ENCODE results near the gene CDHR3.
A peak's percentile ranks its signal among the peaks of the same experiment; 100 is the strongest.

CDHR3 gene

DNA sequence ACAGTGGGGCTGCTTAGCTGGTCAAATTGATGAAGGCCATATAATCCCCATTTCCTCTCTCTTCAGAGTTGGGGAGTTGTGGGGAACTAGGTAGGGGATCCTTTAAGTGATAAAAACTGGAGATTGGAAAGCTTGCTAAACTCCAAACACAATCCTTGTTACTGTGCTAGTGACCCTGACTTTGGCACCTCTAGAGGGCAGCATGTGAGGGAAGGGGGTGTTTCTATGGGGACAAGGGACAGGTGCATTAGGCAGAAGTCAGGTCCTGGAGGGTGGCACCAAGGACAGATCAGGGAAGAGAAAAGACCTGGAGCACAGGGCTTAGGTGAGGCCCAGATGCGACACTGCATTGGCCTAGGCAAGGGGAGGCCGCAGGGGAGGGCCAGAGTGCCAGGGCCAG lies 66.9 kb downstream of the CDHR3 start:
- DNase-seq = no peak

GRCh38 chr7:106031300-106032035 lies 68.4 kb downstream of the CDHR3 start:
- no peak for DNase-seq

GRCh38 chr7:106032295-106032694 lies 69.2 kb downstream of the CDHR3 start:
- no peak for DNase-seq

DNA sequence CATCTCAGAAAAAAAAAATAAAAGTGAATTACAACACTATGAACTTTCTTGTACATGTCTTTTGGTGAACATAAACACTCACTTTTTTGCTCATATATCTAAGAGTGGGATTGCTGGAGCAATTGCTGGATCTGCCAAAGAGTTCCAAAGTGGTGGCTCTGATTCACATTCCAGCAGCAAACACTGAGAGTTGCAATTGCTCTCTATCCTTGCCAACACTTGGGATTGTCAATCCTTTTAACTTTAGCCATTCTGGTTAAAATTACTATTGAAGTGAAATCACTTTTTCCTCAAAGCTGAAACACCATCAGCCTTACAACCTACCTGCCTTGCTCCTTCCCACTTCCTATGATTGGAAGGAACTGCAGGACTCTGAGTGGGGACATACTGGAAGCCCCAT lies 70.7 kb downstream of the CDHR3 start:
- DNase-seq = no peak

- no peak for DNase-seq
These were observed 71.3 kb downstream of the CDHR3 start for GRCh38 chr7:106034383-106034782.

DNA sequence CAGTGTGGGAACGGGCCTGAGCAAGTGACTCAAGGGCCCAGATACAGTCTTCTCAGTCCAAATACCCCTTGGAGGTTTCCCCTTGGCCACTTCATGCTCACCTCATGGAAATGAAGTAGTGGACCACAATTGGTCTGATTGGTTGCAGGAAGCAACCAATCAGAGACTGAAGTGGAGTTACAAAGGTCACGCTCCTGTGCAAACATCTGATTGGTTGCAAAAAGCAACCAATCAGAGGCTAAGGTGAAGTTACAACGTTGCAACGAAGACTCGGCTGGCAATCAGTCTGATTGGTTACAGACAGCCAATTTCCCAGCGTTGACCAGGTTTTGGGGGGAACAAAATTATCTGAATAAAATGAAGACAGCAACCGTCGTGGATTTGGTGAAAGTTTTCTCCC lies 72.5 kb downstream of the CDHR3 start:
- DNase-seq = no peak

- DNase-seq = no peak
These were observed 72.9 kb downstream of the CDHR3 start for GRCh38 chr7:106036004-106036403.

DNA sequence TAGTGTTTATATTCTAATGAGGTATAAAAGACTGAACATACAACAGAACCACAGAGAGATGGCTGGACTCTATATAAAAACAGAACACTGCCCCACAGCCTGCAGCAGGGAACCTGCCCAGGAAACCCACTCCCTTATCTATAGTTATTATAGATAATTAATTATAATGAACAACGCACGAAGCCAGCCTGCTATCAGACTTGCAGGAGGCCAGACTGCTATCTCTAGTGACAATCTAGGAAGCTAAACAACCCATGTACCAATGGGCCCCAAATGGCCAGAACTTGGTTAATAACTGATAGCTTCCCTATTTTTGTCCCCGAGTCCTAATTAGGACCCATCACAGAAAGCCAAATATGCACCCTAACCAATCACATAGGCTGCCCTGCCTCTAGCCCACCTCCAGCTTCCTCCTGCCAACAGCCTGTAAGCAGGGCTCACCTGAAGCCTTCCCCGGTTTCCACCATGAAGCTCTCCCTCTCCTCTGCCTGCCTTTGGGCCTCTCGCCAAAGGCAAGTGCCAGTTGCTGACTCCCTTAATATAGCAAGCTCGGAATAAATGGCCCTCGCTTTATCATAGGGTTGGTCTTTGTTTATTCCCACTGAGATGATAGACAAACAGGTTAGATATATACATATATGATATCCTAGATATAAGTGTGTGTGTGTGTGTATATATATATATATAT lies 74.6 kb downstream of the CDHR3 start:
- no peak for DNase-seq

- DNase-seq = no peak
These were observed 75.2 kb downstream of the CDHR3 start for GRCh38 chr7:106038289-106038688.

DNA sequence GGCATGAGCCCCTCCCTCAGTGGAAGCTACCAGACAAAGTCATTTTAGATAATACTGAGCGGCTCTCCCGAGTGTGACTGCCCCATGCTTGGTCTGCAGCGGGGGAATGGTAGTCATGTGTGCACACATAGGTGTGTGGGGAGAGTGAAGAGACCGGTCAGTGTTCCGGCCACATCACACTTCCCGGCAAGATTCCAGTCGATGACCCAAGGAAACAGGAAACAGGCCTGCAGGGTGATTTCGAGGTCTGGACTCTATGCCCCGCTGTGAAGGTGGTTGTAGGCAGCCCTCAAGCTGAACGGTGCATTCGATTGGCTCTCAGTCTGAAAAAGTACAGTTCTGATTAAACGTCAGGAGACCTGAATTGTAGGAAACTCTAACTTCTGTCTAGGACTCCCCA lies 75.9 kb downstream of the CDHR3 start:
- DNase-seq = no peak

- DNase-seq = peak; percentile 88
These were observed 76.5 kb downstream of the CDHR3 start for GRCh38 chr7:106039486-106040060.

GRCh38 chr7:106041140-106041717 lies 78.2 kb downstream of the CDHR3 start:
- DNase-seq = peak; percentile 31

DNA sequence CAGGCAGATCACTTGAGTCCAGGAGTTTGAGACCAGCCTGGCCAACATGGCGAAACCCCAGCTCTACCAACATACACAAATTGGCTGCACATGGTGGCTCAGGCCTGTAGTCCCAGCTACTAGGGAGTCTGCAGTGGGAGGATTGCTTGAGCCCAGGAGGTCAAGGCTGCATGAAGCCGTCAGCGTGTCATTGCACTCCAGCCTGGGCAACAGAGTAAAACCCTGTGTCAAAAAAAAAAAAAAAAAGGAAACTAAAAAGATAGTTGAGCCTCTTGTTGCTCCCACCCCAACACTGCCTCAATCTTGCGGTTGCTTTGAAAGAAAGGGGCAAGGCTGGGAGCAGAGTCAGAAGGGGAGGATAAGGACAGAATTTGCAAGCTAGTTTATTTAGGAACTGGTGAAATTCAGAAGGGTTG lies 79.1 kb downstream of the CDHR3 start:
- DNase-seq = no peak

DNA sequence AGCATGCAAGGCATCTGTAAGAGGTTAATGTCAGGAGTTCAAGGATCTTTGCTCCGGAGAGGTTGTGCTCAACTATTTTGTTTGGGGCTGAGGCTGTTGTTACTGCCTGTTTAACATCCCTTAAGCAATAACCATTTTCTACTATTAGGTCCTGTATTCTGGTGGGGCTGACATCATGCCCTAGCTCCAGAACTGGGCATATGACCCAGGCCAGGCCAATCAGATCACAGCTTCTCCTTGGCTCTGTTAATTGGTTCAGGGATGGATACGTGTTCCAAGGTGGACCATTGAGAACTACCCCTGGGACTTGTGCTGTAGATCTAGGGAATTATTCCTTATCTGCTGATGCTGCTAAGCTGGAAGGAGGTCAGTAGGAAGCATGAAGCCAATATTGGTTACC lies 82.1 kb downstream of the CDHR3 start:
- no peak for DNase-seq

- peak; percentile 69 for DNase-seq
These were observed 82.5 kb downstream of the CDHR3 start for GRCh38 chr7:106045586-106045985.

GRCh38 chr7:106047184-106047583 lies 84.1 kb downstream of the CDHR3 start:
- no peak for DNase-seq

GRCh38 chr7:106047818-106048705 lies 85.0 kb downstream of the CDHR3 start:
- no peak for DNase-seq

GRCh38 chr7:106048706-106049020 lies 85.6 kb downstream of the CDHR3 start:
- DNase-seq = no peak

- no peak for DNase-seq
These were observed 86.2 kb downstream of the CDHR3 start for GRCh38 chr7:106049139-106049752.

DNA sequence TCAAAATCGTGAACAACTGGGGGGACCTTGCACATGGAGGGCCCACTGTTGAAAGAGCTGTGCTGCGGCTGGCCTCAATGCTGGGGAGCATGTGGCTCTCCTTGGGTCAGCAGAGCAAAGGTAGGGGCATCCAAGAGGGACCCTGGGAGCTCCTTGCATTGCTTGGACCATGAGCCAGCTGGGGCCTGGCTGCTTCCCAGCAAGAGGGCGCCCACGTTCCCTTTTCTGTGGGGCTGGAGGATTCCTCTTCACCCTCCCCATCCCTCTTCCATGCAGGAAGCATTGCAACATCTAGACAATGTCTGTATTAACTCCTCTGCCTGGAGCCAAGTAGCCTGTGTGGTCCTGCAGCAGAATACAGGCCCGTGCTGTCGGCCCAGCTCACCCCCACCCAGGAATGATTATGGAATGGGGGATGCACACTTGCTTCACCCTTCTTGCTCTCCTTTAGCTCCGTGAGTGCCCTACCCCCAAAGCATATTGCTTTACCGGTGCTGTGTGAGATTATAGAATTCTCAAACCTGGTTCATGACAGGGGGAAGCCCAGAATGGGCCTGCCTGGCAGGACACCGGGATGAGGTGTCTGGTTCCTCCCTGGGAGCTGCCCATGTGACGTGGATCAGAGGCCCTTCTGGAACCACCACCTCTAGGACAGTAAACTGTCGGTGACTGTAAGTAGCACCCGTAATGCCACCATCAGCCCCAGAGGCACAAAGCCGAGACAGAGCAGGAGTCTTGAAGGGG lies 87.1 kb downstream of the CDHR3 start:
- DNase-seq = peak; percentile 80

DNA sequence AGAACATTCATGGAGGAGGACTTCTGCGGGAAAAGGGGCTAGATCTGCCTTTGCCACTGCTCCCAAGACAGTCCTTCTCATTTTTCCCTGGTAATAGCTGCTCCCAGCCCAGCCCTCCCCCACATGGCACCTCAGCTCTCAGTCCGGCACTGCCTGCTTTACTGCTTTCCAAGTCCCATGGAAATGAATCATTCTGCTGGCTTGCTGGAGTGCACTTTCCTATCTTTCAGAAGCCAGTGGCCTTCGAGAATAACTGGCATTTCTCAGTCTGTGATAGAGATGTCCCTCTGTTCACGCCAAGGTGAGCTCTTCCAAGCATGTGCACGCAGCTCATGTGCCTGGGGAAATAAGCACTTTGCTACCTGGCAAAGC lies 87.7 kb downstream of the CDHR3 start:
- peak; percentile 66 for DNase-seq

GRCh38 chr7:106052681-106053080 lies 89.6 kb downstream of the CDHR3 start:
- DNase-seq = no peak
